Duodenal mucosa (tissue), 2 donors: Measurements from ENCODE around the gene PRTG.
"Not testable (repeated sequence)": the region's sequence is repeated elsewhere in the genome, so short reads cannot be mapped to it uniquely, and the experiment has no call there.

ENCODE experiments used
- H3K27ac ChIP-seq: one replicate; pipeline ENCODE4 v1.7.0; 2013; ENCODE audit warnings: low read depth, low read length
- H3K27me3 ChIP-seq, 2 donors: one replicate each; pipeline ENCODE4 v1.7.0; 2013; ENCODE audit warnings: low read length in 2 of 2, control low read depth in 1 of 2; ENCODE audit not compliant: insufficient read depth in 2 of 2, control insufficient read depth in 1 of 2
- H3K36me3 ChIP-seq, 2 donors: one replicate each; pipeline ENCODE4 v1.7.0; 2013; ENCODE audit warnings: low read length in 2 of 2, control low read depth in 1 of 2; ENCODE audit not compliant: insufficient read depth in 2 of 2, control insufficient read depth in 1 of 2
- H3K4me1 ChIP-seq, 2 donors: one replicate each; pipeline ENCODE4 v1.7.0; 2013; ENCODE audit warnings: low read length in 2 of 2, control low read depth in 1 of 2; ENCODE audit not compliant: insufficient read depth in 2 of 2, control insufficient read depth in 1 of 2
- H3K4me3 ChIP-seq, 2 donors: one replicate each; pipeline ENCODE4 v1.7.0; 2013; ENCODE audit warnings: low read length in 2 of 2, low read depth in 1 of 2
- H3K9ac ChIP-seq, 2 donors: one replicate each; pipeline ENCODE4 v1.7.0; 2013; ENCODE audit warnings: low read length in 2 of 2, low read depth in 1 of 2
- H3K9me3 ChIP-seq, 2 donors: one replicate each; pipeline ENCODE4 v1.7.0; 2013; ENCODE audit warnings: low read length in 2 of 2, control low read depth in 1 of 2; ENCODE audit not compliant: control insufficient read depth in 1 of 2

PRTG gene

GRCh38 chr15:55742498-55742926, 440 bp downstream of the PRTG start:
- no peaks in the 10 kb centered on the region for H3K9me3 ChIP-seq
- H3K4me1 ChIP-seq, result peaks cover 0 to 8% of the 10 kb centered on the region in 2 donors
- H3K27ac ChIP-seq, result no peak overlapping the region
- no peaks in the 10 kb centered on the region for H3K36me3 ChIP-seq
- peaks cover 23 to 54% of the 10 kb centered on the region in 2 donors for H3K27me3 ChIP-seq
- peak overlapping the region; percentile 61 to 66 for H3K4me3 ChIP-seq
- no peak overlapping the region for H3K9ac ChIP-seq

GRCh38 chr15:55741833-55742497, 987 bp downstream of the PRTG start:
- Histone ChIP-seq H3K9ac (no peak overlapping the region), H3K4me3 (peak overlapping the region; percentile 61 to 66), H3K27ac (no peak overlapping the region), H3K27me3 (peaks cover 23 to 54% of the 10 kb centered on the region in 2 donors), H3K4me1 (peaks cover 0 to 8% of the 10 kb centered on the region in 2 donors), H3K9me3 (no peaks in the 10 kb centered on the region), H3K36me3 (no peaks in the 10 kb centered on the region)

GRCh38 chr15:55740981-55741832, 1.7 kb downstream of the PRTG start:
- peak overlapping the region; percentile 61 to 66 for H3K4me3 ChIP-seq
- H3K9ac ChIP-seq, result no peak overlapping the region
- no peak overlapping the region for H3K27ac ChIP-seq
- peaks cover 23 to 54% of the 10 kb centered on the region in 2 donors for H3K27me3 ChIP-seq
- no peaks in the 10 kb centered on the region for H3K9me3 ChIP-seq
- H3K4me1 ChIP-seq, result peaks cover 0 to 8% of the 10 kb centered on the region in 2 donors
- H3K36me3 ChIP-seq, result no peaks in the 10 kb centered on the region

GRCh38 chr15:55740359-55740878, 2.5 kb downstream of the PRTG start:
- Histone ChIP-seq H3K4me3 (no peak overlapping the region), H3K27me3 (peaks cover 23 to 54% of the 10 kb centered on the region in 2 donors), H3K4me1 (peaks cover 0 to 8% of the 10 kb centered on the region in 2 donors), H3K36me3 (no peaks in the 10 kb centered on the region), H3K9ac (no peak overlapping the region), H3K27ac (no peak overlapping the region), H3K9me3 (no peaks in the 10 kb centered on the region)

GRCh38 chr15:55739641-55740040, 3.3 kb downstream of the PRTG start:
- no peak overlapping the region for H3K9ac ChIP-seq
- H3K4me3 ChIP-seq, result no peak overlapping the region
- peaks cover 20 to 51% of the 10 kb centered on the region in 2 donors for H3K27me3 ChIP-seq
- no peaks in the 10 kb centered on the region for H3K36me3 ChIP-seq
- no peak overlapping the region for H3K27ac ChIP-seq
- no peaks in the 10 kb centered on the region for H3K9me3 ChIP-seq
- H3K4me1 ChIP-seq, result peaks cover 0 to 8% of the 10 kb centered on the region in 2 donors

- H3K4me3 ChIP-seq, result no peak overlapping the region
- no peaks in the 10 kb centered on the region for H3K9me3 ChIP-seq
- peaks cover 20 to 42% of the 10 kb centered on the region in 2 donors for H3K27me3 ChIP-seq
- no peaks in the 10 kb centered on the region for H3K36me3 ChIP-seq
- no peak overlapping the region for H3K27ac ChIP-seq
- no peak overlapping the region for H3K9ac ChIP-seq
- peaks cover 0 to 8% of the 10 kb centered on the region in 2 donors for H3K4me1 ChIP-seq
Observed at GRCh38 chr15:55738715-55739114, 4.2 kb downstream of the PRTG start.

GRCh38 chr15:55737373-55737772, 5.6 kb downstream of the PRTG start:
- H3K27me3 ChIP-seq, result peaks cover 16 to 36% of the 10 kb centered on the region in 2 donors
- H3K27ac ChIP-seq, result no peak overlapping the region
- no peaks in the 10 kb centered on the region for H3K9me3 ChIP-seq
- no peak overlapping the region for H3K9ac ChIP-seq
- H3K4me1 ChIP-seq, result peaks cover 0 to 8% of the 10 kb centered on the region in 2 donors
- no peaks in the 10 kb centered on the region for H3K36me3 ChIP-seq
- no peak overlapping the region for H3K4me3 ChIP-seq

GRCh38 chr15:55736756-55737155, 6.2 kb downstream of the PRTG start:
- Histone ChIP-seq H3K9ac (no peak overlapping the region), H3K27me3 (peaks cover 11 to 30% of the 10 kb centered on the region in 2 donors), H3K36me3 (no peaks in the 10 kb centered on the region), H3K27ac (no peak overlapping the region), H3K9me3 (no peaks in the 10 kb centered on the region), H3K4me3 (no peak overlapping the region), H3K4me1 (peaks cover 0 to 3% of the 10 kb centered on the region in 2 donors)

GRCh38 chr15:55734641-55735040, 8.3 kb downstream of the PRTG start:
- Histone ChIP-seq H3K27ac (no peak overlapping the region), H3K9ac (no peak overlapping the region), H3K4me1 (no peaks in the 10 kb centered on the region), H3K9me3 (no peaks in the 10 kb centered on the region), H3K36me3 (no peaks in the 10 kb centered on the region), H3K4me3 (no peak overlapping the region), H3K27me3 (peaks cover 2 to 10% of the 10 kb centered on the region in 2 donors)

- H3K9me3 ChIP-seq, H3K4me1 ChIP-seq, H3K27ac ChIP-seq, H3K9ac ChIP-seq, H3K27me3 ChIP-seq, H3K4me3 ChIP-seq, H3K36me3 ChIP-seq: not testable (repeated sequence)
Observed at GRCh38 chr15:55733461-55733860, 9.5 kb downstream of the PRTG start.
